T-cell (primary cell): ENCODE results near the gene TSC22D1. TPM values are rescaled to one million over a fixed set of nuclear protein-coding genes. Genes with fewer than 3 reads are reported as not detected.

Source experiments
- ATAC-seq, 4 experiments: fragments of 200-7000 bp in 3 of 4; fragments of 150-1000 bp in 1 of 4; cut with Tn5 transposase; replicated peaks in 1 of 4; 1 replicate in 3 of 4; 2 replicates in 1 of 4; pipeline ENCODE4 v1.10.0; 2021; ENCODE audit warnings: moderate library complexity in 3 of 4, mild to moderate bottlenecking in 2 of 4, moderate number of reproducible peaks in 1 of 4
- CTCF ChIA-PET, 2 donors: fragments of 300-600 bp; sonication (Branson Sonifier 250); formaldehyde crosslinking; loops; one replicate each; lab custom pipeline; 2022; ENCODE audit warnings: antibody characterized with exemption in 2 of 2; lab: Charles Lee
- POLR2A ChIA-PET, 2 donors: fragments of 300-600 bp; sonication (Branson Sonifier 250); formaldehyde crosslinking; loops; one replicate each; lab custom pipeline; 2022; ENCODE audit warnings: antibody characterized with exemption in 2 of 2; lab: Charles Lee
- DNase-seq, 35 experiments: peaks; one replicate each; pipeline versions ENCODE4 v3.0.0 to v3.0.0-alpha.2; 2013 to 2023
- H3K27ac ChIP-seq: one replicate; pipeline ENCODE4 v1.5.1; 2013; ENCODE audit warnings: low read length
- H3K27me3 ChIP-seq, 2 experiments: replicated peaks in 1 of 2; 1 replicate in 1 of 2; 2 replicates in 1 of 2; pipeline versions ENCODE4 v1.6.1 to v1.7.0; 2013; ENCODE audit warnings: low read length in 1 of 2, mixed read lengths in 1 of 2; ENCODE audit not compliant: control insufficient read depth in 2 of 2, insufficient read depth in 2 of 2; ENCODE audit errors: extremely low read depth in 1 of 2
- H3K36me3 ChIP-seq, 2 donors: 1 replicate in 1 of 2; 2 replicates in 1 of 2; pipeline versions ENCODE4 v1.6.1 to v1.7.0; 2013; ENCODE audit warnings: low read length in 1 of 2; ENCODE audit not compliant: control insufficient read depth in 2 of 2, insufficient read depth in 1 of 2; ENCODE audit errors: extremely low read depth in 1 of 2
- H3K4me1 ChIP-seq, 2 experiments: 1 replicate in 1 of 2; 2 replicates in 1 of 2; pipeline versions ENCODE4 v1.6.1 to v1.7.0; 2013; ENCODE audit warnings: low read length in 2 of 2, mixed read lengths in 1 of 2; ENCODE audit not compliant: insufficient read depth in 2 of 2, control insufficient read depth in 1 of 2; ENCODE audit errors: extremely low read depth in 1 of 2
- H3K4me3 ChIP-seq, 2 donors: 1 replicate in 1 of 2; 2 replicates in 1 of 2; pipeline versions ENCODE4 v1.5.1 to v1.7.0; 2013; ENCODE audit warnings: mild to moderate bottlenecking in 2 of 2, low read length in 1 of 2, moderate library complexity in 1 of 2; ENCODE audit not compliant: control insufficient read depth in 1 of 2; ENCODE audit errors: extremely low read depth in 1 of 2
- H3K9me3 ChIP-seq: 2 replicates; pipeline ENCODE4 v1.7.0; 2013
- H3K27ac Mint-ChIP-seq, 2 donors: one replicate each; pipeline ENCODE4 v1.8.0; 2020 to 2021; ENCODE audit warnings: mild to moderate bottlenecking in 2 of 2, mixed read lengths in 2 of 2
- H3K27me3 Mint-ChIP-seq, 2 donors: one replicate each; pipeline ENCODE4 v1.8.0; 2021 to 2022; ENCODE audit warnings: mixed read lengths in 2 of 2
- H3K36me3 Mint-ChIP-seq: one replicate; pipeline ENCODE4 v1.8.0; 2021; ENCODE audit warnings: mixed read lengths
- H3K4me1 Mint-ChIP-seq, 3 donors: one replicate each; pipeline ENCODE4 v1.8.0; 2020 to 2022; ENCODE audit warnings: mixed read lengths in 3 of 3, mild to moderate bottlenecking in 1 of 3
- H3K4me3 Mint-ChIP-seq, 3 donors: one replicate each; pipeline ENCODE4 v1.8.0; 2020 to 2022; ENCODE audit warnings: mild to moderate bottlenecking in 3 of 3, mixed read lengths in 3 of 3, moderate library complexity in 3 of 3
- H3K9me3 Mint-ChIP-seq, 3 donors: one replicate each; pipeline ENCODE4 v1.8.0; 2020 to 2022; ENCODE audit warnings: mixed read lengths in 3 of 3
- WGBS: methylation state at CpG from one replicate; pipeline ENCODE4 v1.1.5; 2013; ENCODE audit warnings: missing lambda C conversion rate; ENCODE audit not compliant: insufficient coverage; 5-methylcytosine and 5-hydroxymethylcytosine counted together
- total RNA-seq, 35 experiments: library from RNA in 6 of 35; stranded (reverse) in 6 of 35; fragments of 120-200 nt in 1 of 35; gene quantifications; one replicate each; pipeline versions ENCODE4 v1.2.1 to v1.2.4 and lab custom pipeline; 2013 to 2026

The TSC22D1 gene
- total RNA-seq, 5 donors from 2014 or later (not counting 1 experiment from before 2014, with no cell fraction given), result 32.5 to 40.4 (median 36.4) TPM

- no peaks in the 10 kb centered on the region for H3K9me3 Mint-ChIP-seq
- Histone ChIP-seq H3K27ac (no peak overlapping the region), H3K4me1 (no peaks in the 10 kb centered on the region), H3K4me3 (no peak overlapping the region), H3K36me3 (no peaks in the 10 kb centered on the region), H3K27me3 (peaks cover 0 to 14% of the 10 kb centered on the region in 2 experiments), H3K9me3 (no peaks in the 10 kb centered on the region)
- H3K4me1 Mint-ChIP-seq, result no peaks in the 10 kb centered on the region
- H3K27me3 Mint-ChIP-seq, result peaks cover 23 to 31% of the 10 kb centered on the region in 2 donors
- DNase-seq, result no peak
- no peak for ATAC-seq
- no peaks in the 10 kb centered on the region for H3K36me3 Mint-ChIP-seq
- ChIA-PET POLR2A (no interaction called here), CTCF (no interaction called here)
- H3K4me3 Mint-ChIP-seq, result no peak overlapping the region
- WGBS, result 96% methylated on average over 2 of the region's 2 CpGs
- H3K27ac Mint-ChIP-seq, result no peak overlapping the region
Measured at GRCh38 chr13:44425815-44426078, 150.4 kb downstream of the TSC22D1 start.

- no peaks in the 10 kb centered on the region for H3K4me1 Mint-ChIP-seq
- Histone ChIP-seq H3K4me3 (no peak overlapping the region), H3K9me3 (no peaks in the 10 kb centered on the region), H3K27ac (no peak overlapping the region), H3K4me1 (no peaks in the 10 kb centered on the region), H3K36me3 (no peaks in the 10 kb centered on the region), H3K27me3 (peaks cover 0 to 17% of the 10 kb centered on the region in 2 experiments)
- H3K27ac Mint-ChIP-seq, result no peak overlapping the region
- ChIA-PET POLR2A (no interaction called here), CTCF (no interaction called here)
- H3K36me3 Mint-ChIP-seq, result no peaks in the 10 kb centered on the region
- H3K9me3 Mint-ChIP-seq, result no peaks in the 10 kb centered on the region
- H3K27me3 Mint-ChIP-seq, result peaks cover 23 to 31% of the 10 kb centered on the region in 2 donors
- ATAC-seq (no peak), DNase-seq (no peak)
- 41% methylated on average over 8 of the region's 9 CpGs for WGBS
- no peak overlapping the region for H3K4me3 Mint-ChIP-seq
Measured at GRCh38 chr13:44425041-44425814, 150.9 kb downstream of the TSC22D1 start.

GRCh38 chr13:44423824-44424223 lies 152.3 kb downstream of the TSC22D1 start:
- Mint-ChIP-seq H3K36me3 (no peaks in the 10 kb centered on the region), H3K4me1 (no peaks in the 10 kb centered on the region), H3K27ac (no peak overlapping the region), H3K4me3 (no peak overlapping the region), H3K27me3 (peaks cover 23 to 31% of the 10 kb centered on the region in 2 donors), H3K9me3 (no peaks in the 10 kb centered on the region)
- POLR2A ChIA-PET, result interaction anchor here in 1 of 2 donors (0.6 kb wide), 1 partner anchor 515 kb away, joined by 4 read pairs; no protein-coding TSS in a partner anchor
- Histone ChIP-seq H3K4me3 (no peak overlapping the region), H3K9me3 (no peaks in the 10 kb centered on the region), H3K4me1 (no peaks in the 10 kb centered on the region), H3K27me3 (peaks cover 0 to 17% of the 10 kb centered on the region in 2 experiments), H3K27ac (no peak overlapping the region), H3K36me3 (no peaks in the 10 kb centered on the region)
- CTCF ChIA-PET, result interaction anchor here (0.6 kb wide), 3 partner anchors 14 to 515 kb away, joined by 3 read pairs; no protein-coding TSS in a partner anchor
- no peak for DNase-seq
- no peak for ATAC-seq
- 100% methylated on average over 4 of the region's 5 CpGs for WGBS

- Mint-ChIP-seq H3K27me3 (peaks cover 23 to 31% of the 10 kb centered on the region in 2 donors), H3K4me1 (no peaks in the 10 kb centered on the region), H3K4me3 (no peak overlapping the region), H3K9me3 (no peaks in the 10 kb centered on the region), H3K36me3 (no peaks in the 10 kb centered on the region), H3K27ac (no peak overlapping the region)
- ATAC-seq (no peak), DNase-seq (no peak)
- H3K27me3 ChIP-seq, result peaks cover 0 to 17% of the 10 kb centered on the region in 2 experiments
- no peaks in the 10 kb centered on the region for H3K4me1 ChIP-seq
- H3K4me3 ChIP-seq, result no peak overlapping the region
- 68% methylated on average over 11 of the region's 15 CpGs for WGBS
- CTCF ChIA-PET, result interaction anchor here (0.6 kb wide), 3 partner anchors 15 to 514 kb away, joined by 3 read pairs; no protein-coding TSS in a partner anchor
- H3K27ac ChIP-seq, result no peak overlapping the region
- no peaks in the 10 kb centered on the region for H3K36me3 ChIP-seq
- H3K9me3 ChIP-seq, result no peaks in the 10 kb centered on the region
- POLR2A ChIA-PET, result no interaction called here
Measured at GRCh38 chr13:44422755-44423643, 153.1 kb downstream of the TSC22D1 start.

GRCh38 chr13:44421853-44422525 lies 154.1 kb downstream of the TSC22D1 start:
- H3K27ac Mint-ChIP-seq, result no peak overlapping the region
- H3K4me1 ChIP-seq, result no peaks in the 10 kb centered on the region
- H3K4me1 Mint-ChIP-seq, result no peaks in the 10 kb centered on the region
- peaks cover 0 to 20% of the 10 kb centered on the region in 2 experiments for H3K27me3 ChIP-seq
- no peak overlapping the region for H3K27ac ChIP-seq
- H3K4me3 ChIP-seq, result no peak overlapping the region
- DNase-seq, result no peak
- H3K36me3 ChIP-seq, result no peaks in the 10 kb centered on the region
- ATAC-seq, result no peak
- no peaks in the 10 kb centered on the region for H3K9me3 ChIP-seq
- H3K9me3 Mint-ChIP-seq, result no peaks in the 10 kb centered on the region
- POLR2A ChIA-PET, result no interaction called here
- peaks cover 23 to 31% of the 10 kb centered on the region in 2 donors for H3K27me3 Mint-ChIP-seq
- 67% methylated on average over 1 of the region's 2 CpGs for WGBS
- CTCF ChIA-PET, result no interaction called here
- H3K36me3 Mint-ChIP-seq, result no peaks in the 10 kb centered on the region
- H3K4me3 Mint-ChIP-seq, result no peak overlapping the region
